Jurkat, Clone E6-1 (cell line): ENCODE data around the gene TSPAN5.

ENCODE experiments used
- DNase-seq: peaks from one replicate; pipeline ENCODE4 v3.0.0-alpha.2; 2011; ENCODE audit warnings: low read depth, low spot score
- H3K4me3 ChIP-seq: 2 replicates; pipeline ENCODE4 v1.5.1; 2011; ENCODE audit warnings: mild to moderate bottlenecking, low read length, control low read depth, moderate library complexity

The TSPAN5 gene

GRCh38 chr4:98653890-98654867, 4.2 kb downstream of the TSPAN5 start:
- no peak for DNase-seq
- no peak overlapping the region for H3K4me3 ChIP-seq

DNA sequence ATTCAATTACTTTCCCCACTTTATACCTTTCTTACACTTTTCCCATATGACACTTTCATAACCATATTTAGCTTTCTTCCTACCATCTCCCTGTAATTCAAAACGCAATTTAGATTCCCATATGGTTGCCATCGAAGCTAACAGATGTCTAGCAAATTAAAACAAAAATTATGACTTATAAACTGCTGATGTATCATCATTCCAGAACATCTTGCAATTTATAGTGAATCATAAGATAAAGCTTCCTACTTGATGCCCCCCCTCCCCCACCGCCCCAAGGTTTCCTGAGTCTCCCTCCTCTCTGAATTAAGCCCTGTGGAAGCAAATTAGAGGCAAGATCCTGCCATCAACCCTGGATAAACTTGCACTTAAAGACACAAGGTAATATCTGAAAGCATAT, 5.4 kb downstream of the TSPAN5 start:
- no peak for DNase-seq
- H3K4me3 ChIP-seq = no peak overlapping the region

DNA sequence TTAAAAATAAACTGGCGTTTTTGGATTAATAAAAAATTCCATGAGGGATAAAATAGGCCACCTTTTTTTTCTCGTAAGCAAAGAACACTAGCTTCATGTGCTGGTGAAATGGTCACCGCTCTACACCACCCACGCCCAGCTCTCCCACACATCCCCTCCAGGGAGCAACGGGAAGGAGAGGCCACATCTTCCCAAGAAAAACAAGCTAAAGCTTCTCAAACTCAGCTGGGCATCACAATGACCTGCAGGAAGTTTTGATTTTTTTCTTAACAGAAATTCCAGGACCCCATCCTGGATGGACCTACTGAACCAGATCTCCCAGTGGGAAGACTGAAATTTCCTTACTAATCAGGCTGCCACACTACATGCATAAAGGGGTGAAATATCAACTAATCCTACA, 9.8 kb downstream of the TSPAN5 start:
- no peak overlapping the region for H3K4me3 ChIP-seq
- no peak for DNase-seq

GRCh38 chr4:98646422-98646821, 12.0 kb downstream of the TSPAN5 start:
- no peak for DNase-seq
- H3K4me3 ChIP-seq = no peak overlapping the region

- DNase-seq = no peak
- no peak overlapping the region for H3K4me3 ChIP-seq
These were observed 12.9 kb downstream of the TSPAN5 start for GRCh38 chr4:98645527-98645926.

GRCh38 chr4:98643755-98644154, 14.7 kb downstream of the TSPAN5 start:
- DNase-seq = no peak
- no peak overlapping the region for H3K4me3 ChIP-seq

DNA sequence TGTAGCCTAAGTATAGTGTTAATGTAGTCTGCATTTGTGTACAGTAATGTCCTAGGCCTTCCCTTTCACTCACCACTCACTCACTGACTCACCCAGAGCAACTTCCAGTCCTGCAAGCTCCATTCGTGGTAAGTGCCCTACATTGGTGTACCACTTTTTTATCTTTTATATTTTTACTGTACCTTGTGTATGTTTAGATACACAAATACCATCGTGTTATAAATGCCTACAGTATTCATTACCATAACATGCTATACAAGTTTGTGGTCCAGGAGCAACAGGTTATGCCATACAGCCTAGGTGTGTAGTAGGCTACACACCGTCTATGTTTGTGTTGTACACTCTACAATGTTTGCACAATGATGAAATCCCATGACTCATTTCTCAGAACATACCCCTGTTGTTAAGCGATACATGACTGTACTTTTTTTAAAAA, 15.4 kb downstream of the TSPAN5 start:
- H3K4me3 ChIP-seq = no peak overlapping the region
- DNase-seq = no peak

DNA sequence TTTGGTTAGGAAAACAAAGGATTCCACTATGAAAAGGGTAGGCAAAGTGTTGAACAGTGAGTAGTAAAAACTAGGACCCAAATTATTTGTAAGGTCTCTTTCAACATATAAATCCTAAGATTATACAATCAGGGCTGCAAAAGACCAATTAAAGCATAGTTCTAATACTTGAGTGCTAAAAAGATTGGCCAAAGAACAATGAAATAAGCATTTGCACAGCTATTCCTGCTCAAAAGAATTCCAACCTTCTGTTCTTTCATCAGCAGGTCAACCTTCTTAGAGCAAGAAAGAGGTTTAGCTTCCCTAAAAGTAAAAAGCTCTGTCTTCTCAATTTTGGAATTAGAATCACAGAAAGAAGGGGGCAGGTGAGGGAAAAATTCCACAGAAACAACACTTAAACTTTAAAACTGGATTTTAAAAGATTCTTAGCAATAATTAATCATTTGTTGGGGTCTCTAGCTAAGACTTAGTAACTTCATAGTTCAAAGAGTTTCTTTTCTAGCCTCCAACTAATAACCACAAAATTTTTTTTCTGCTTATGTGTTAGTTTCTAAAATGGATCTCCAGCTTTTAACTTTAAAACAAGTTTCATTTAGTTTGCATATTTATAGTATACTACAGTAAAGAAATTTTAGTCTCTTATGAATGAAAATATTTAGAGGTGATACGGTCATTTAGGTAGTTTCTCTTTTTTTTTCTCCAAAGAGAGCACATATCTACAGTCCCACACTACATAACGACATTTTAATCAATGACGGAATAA, 16.3 kb downstream of the TSPAN5 start:
- H3K4me3 ChIP-seq = no peak overlapping the region
- no peak for DNase-seq

- DNase-seq = no peak
- no peak overlapping the region for H3K4me3 ChIP-seq
These were observed 17.0 kb downstream of the TSPAN5 start for GRCh38 chr4:98641376-98641775.

DNA sequence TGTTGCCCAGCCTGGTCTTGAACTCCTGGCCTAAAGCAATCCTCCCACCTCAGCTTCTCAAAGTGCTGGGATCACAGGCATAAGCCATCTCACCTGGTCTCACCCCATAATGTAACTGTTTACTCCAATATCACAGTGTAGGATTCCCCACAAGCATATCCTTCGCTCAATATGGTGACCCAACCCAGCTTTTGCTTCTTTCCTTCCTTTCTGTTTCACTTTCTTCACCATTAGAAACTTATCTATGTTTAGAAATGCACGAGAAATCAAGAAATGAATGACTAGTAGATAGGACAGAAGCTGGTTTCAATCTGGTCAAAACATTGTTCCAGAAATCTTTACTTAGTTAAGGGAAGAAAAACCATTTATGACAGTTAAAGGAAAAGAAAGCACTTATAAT, 18.9 kb downstream of the TSPAN5 start:
- no peak for DNase-seq
- no peak overlapping the region for H3K4me3 ChIP-seq

GRCh38 chr4:98639108-98639507, 19.3 kb downstream of the TSPAN5 start:
- DNase-seq = no peak
- H3K4me3 ChIP-seq = no peak overlapping the region

GRCh38 chr4:98638661-98639060, 19.8 kb downstream of the TSPAN5 start:
- no peak for DNase-seq

GRCh38 chr4:98634061-98634460, 24.4 kb downstream of the TSPAN5 start:
- DNase-seq = no peak
- no peak overlapping the region for H3K4me3 ChIP-seq

More at GRCh38 chr4:98638661-98639060, 19.8 kb downstream of the TSPAN5 start:
- no peak overlapping the region for H3K4me3 ChIP-seq

DNA sequence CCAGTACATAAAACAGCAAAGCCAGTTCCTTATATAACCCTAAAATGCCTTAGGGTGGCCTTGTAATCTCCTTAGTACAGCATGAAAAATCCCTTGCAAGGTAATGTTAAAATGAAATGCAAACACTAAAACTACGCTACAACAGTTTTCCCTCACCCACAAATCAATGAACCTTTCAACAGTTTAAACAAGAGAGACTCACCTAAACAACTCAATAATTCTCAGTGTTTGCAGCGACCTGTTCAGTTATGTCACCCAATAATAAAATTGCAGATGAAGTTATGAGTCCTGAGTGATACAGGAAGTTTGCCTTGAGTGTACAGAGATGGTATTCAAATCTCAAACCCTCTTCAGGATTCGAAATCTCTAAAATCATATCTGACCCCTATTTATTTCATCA, 25.3 kb downstream of the TSPAN5 start:
- no peak overlapping the region for H3K4me3 ChIP-seq
- no peak for DNase-seq

DNA sequence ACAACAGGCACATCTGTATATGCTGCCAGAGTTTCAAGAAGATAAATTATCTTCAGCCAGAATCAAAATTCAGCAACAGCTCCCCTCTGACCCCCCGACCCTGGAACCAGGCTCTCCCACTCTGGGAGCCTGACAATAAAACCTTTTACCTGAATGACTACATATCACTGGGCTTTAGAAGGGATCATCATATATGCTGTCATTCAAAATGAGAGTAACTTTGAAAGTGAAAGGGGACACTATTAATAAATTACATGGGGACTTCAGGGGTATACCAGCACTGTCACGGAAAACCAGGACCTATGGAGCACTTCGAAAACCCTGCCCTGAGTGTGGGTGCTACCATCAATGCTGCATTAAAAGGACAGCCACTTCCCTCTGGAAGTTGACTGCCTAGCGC, 26.2 kb downstream of the TSPAN5 start:
- no peak overlapping the region for H3K4me3 ChIP-seq
- DNase-seq = no peak

DNA sequence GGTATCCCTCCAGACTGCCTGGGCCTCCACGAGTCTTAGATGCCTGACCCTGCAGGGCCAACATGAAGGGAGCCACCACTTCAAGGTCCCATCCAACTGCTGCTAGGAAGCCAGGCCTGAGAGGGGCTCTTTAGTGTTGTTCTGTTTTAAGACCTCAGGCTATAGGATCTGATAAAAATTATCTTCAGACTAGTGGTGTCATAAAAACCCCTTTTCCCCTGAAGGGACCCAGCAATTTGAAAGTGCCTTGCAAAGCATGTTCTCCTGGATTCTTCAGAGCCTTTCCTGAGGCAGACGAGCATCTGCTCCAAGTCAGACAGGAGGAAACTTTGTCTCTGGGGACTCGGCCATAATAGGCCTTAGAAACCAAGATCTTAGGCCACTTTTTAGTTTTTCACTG, 26.9 kb downstream of the TSPAN5 start:
- DNase-seq = no peak
- no peak overlapping the region for H3K4me3 ChIP-seq

GRCh38 chr4:98630737-98631454, 27.5 kb downstream of the TSPAN5 start:
- H3K4me3 ChIP-seq = no peak overlapping the region
- no peak for DNase-seq

GRCh38 chr4:98627531-98628257, 30.7 kb downstream of the TSPAN5 start:
- no peak overlapping the region for H3K4me3 ChIP-seq
- no peak for DNase-seq

DNA sequence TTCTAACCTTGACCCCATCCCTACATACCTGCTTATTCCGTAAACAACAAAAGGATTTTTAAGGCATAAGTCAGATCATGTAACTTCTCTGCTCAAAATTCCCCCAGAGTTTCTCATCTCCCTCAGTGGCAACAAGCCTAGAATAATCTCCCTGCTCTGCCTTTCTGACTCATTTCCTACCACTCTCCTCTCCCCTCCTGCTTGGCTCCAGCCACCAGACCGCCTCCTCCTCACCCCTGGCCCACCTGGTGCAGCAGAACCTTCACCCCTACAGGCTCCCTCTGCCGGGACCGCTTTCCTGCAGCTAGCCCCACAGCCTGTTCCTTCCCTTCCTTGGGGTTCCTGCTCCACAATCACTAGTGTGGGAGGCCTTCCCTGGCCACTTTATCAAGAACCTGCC, 32.1 kb downstream of the TSPAN5 start:
- DNase-seq = no peak
- H3K4me3 ChIP-seq = no peak overlapping the region
